Pulmonary artery endothelial cell (primary cell): ENCODE results near the gene CTU1. TPM values are rescaled to one million over a fixed set of nuclear protein-coding genes. Genes with fewer than 3 reads are reported as not detected.

Source experiments
- total RNA-seq: library from RNA; depleted of rRNA; stranded (reverse); fragments of >200 nt; gene quantifications from 2 replicates; pipeline ENCODE4 v1.2.3, GENCODE V29; 2014

Gene CTU1
- total RNA-seq, 1 donor from 2014 or later = 6.6 TPM

Other genes starting within 250 kb of the CTU1 start
- not detected in 2 replicates for gene KLK2, start 235.0 kb downstream of the CTU1 start, total RNA-seq
- gene KLK4, start 197.0 kb downstream of the CTU1 start, total RNA-seq = not detected in 2 replicates
- gene KLK5, start 155.4 kb downstream of the CTU1 start, total RNA-seq = not detected in 2 replicates
- not detected in 2 replicates for gene KLK6, start 138.8 kb downstream of the CTU1 start, total RNA-seq
- not detected in 2 replicates for gene KLK7, start 124.5 kb downstream of the CTU1 start, total RNA-seq
- not detected in 2 replicates for gene KLK8, start 106.8 kb downstream of the CTU1 start, total RNA-seq
- 0.04 TPM in 1 of 2 replicates, not detected in the other for gene KLK10, start 88.7 kb downstream of the CTU1 start, total RNA-seq
- not detected in 2 replicates for gene KLK11, start 81.8 kb downstream of the CTU1 start, total RNA-seq
- not detected in 2 replicates for gene KLK12, start 73.4 kb downstream of the CTU1 start, total RNA-seq
- gene KLK13, start 43.3 kb downstream of the CTU1 start, total RNA-seq = not detected in 2 replicates
- gene KLK14, start 25.5 kb downstream of the CTU1 start, total RNA-seq = not detected in 2 replicates
- gene SIGLEC9, start 16.5 kb upstream of the CTU1 start, total RNA-seq = not detected in 2 replicates
- not detected in 2 replicates for gene SIGLEC7, start 33.9 kb upstream of the CTU1 start, total RNA-seq
- not detected in 2 replicates for gene CD33, start 116.7 kb upstream of the CTU1 start, total RNA-seq
- gene SIGLECL1, start 142.7 kb upstream of the CTU1 start, total RNA-seq = not detected in 2 replicates
- gene IGLON5, start 203.2 kb upstream of the CTU1 start, total RNA-seq = not detected in 2 replicates
- 0.04 and 0.07 TPM in 2 replicates for gene VSIG10L, start 233.7 kb upstream of the CTU1 start, total RNA-seq